GM12878 (cell line): Measurements from ENCODE around the gene SERPINI2. TPM values are rescaled to one million over a fixed set of nuclear protein-coding genes. Genes with fewer than 3 reads are reported as not detected.

Source experiments
- ATAC-seq: fragments of 200-7000 bp; cut with Tn5 transposase; 3 replicates; pipeline ENCODE4 v1.9.1; 2020; ENCODE audit warnings: mild to moderate bottlenecking, moderate library complexity
- BruUV-seq: library from RNA; stranded (reverse); fragments of 400-500 nt; replicated peaks from 2 replicates; lab custom pipeline; 2021; lab: Mats Ljungman, UMichigan
- CTCF ChIA-PET: fragments of 300-600 bp; sonication (Branson Sonifier 250); formaldehyde crosslinking; extraction: SDS; loops from one replicate; lab custom pipeline; 2021; ENCODE audit warnings: inconsistent platforms; lab: Yijun Ruan, JAX
- POLR2A ChIA-PET: fragments of 350-600 bp; formaldehyde crosslinking; extraction: SDS; loops from one replicate; lab custom pipeline; 2021; ENCODE audit warnings: inconsistent platforms; lab: Charles Lee
- RAD21 ChIA-PET: fragments of 300-600 bp; sonication (Branson Sonifier 250); formaldehyde crosslinking; loops from one replicate; lab custom pipeline; 2023; ENCODE audit warnings: antibody characterized with exemption; ENCODE audit not compliant: unreplicated experiment; lab: Charles Lee
- SMC1A ChIA-PET: fragments of 300-600 bp; sonication (Branson Sonifier 250); formaldehyde crosslinking; loops from one replicate; lab custom pipeline; 2023; ENCODE audit not compliant: unreplicated experiment, uncharacterized antibody; lab: Charles Lee
- DNase-seq: peaks from one replicate; pipeline ENCODE4 v3.0.0-alpha.2; 2011; ENCODE audit warnings: low read depth, low spot score
- FAIRE-seq: peaks from 3 replicates; lab custom pipeline; 2011; peaks lifted over from hg19 to GRCh38; lab: Jason Lieb, UNC
- H2AFZ ChIP-seq: 2 replicates; pipeline ENCODE4 v1.6.0; 2011; ENCODE audit warnings: low read depth, low read length, control low read depth; ENCODE audit not compliant: control insufficient read depth
- H3K27ac ChIP-seq: 2 replicates; pipeline ENCODE4 v1.5.1; 2011; ENCODE audit warnings: control low read depth; ENCODE audit not compliant: control insufficient read depth, insufficient read depth
- H3K27me3 ChIP-seq, 2 experiments: replicated peaks in 1 of 2; 2 replicates each; pipeline versions ENCODE4 v1.6.0 to v1.6.1; 2011; ENCODE audit warnings: low read length in 1 of 2; ENCODE audit not compliant: control insufficient read depth in 2 of 2, insufficient read depth in 2 of 2
- H3K36me3 ChIP-seq, 2 experiments: 2 replicates each; pipeline ENCODE4 v1.5.1; 2011; ENCODE audit warnings: low read length in 1 of 2; ENCODE audit not compliant: control insufficient read depth in 2 of 2, insufficient read depth in 2 of 2
- H3K4me1 ChIP-seq: 2 replicates; pipeline ENCODE4 v1.6.1; 2011; ENCODE audit warnings: mild to moderate bottlenecking, low read length, moderate library complexity, mixed read lengths; ENCODE audit not compliant: control insufficient read depth, insufficient read depth
- H3K4me2 ChIP-seq: 2 replicates; pipeline ENCODE4 v1.6.0; 2011; ENCODE audit warnings: control low read depth; ENCODE audit not compliant: control insufficient read depth, insufficient read depth
- H3K4me3 ChIP-seq: fragments of 200-600 bp; sonication (generic); 2 replicates; pipeline ENCODE4 v1.5.1; 2016
- H3K79me2 ChIP-seq: 2 replicates; pipeline ENCODE4 v1.6.0; 2011; ENCODE audit warnings: low read length; ENCODE audit not compliant: control insufficient read depth, insufficient read depth
- H3K9ac ChIP-seq: 2 replicates; pipeline ENCODE4 v1.8.0; 2011; ENCODE audit warnings: low read length, control low read depth, mixed read lengths; ENCODE audit not compliant: control insufficient read depth, insufficient read depth
- H3K9me3 ChIP-seq: replicated peaks from 3 replicates; pipeline ENCODE4 v1.5.1; 2011; ENCODE audit warnings: mild to moderate bottlenecking, low read length; ENCODE audit not compliant: control insufficient read depth, insufficient read depth
- H4K20me1 ChIP-seq: 2 replicates; pipeline ENCODE4 v1.6.0; 2011; ENCODE audit not compliant: control insufficient read depth, insufficient read depth
- EP300 ChIP-seq, 2 experiments: fragments of 150-350 bp in 1 of 2; IDR thresholded peaks; 2 replicates each; pipeline ENCODE4 v1.6.1; 2011 to 2012; ENCODE audit warnings: low read depth in 2 of 2, low read length in 2 of 2, borderline replicate concordance in 1 of 2, improper control_type of control experiment in 1 of 2, inconsistent platforms in 1 of 2; ENCODE audit not compliant: control insufficient read depth in 1 of 2
- MTA3 ChIP-seq: IDR thresholded peaks from 2 replicates; pipeline ENCODE4 v1.6.1; 2012; ENCODE audit warnings: low read length, inconsistent platforms, borderline replicate concordance
- NBN ChIP-seq: fragments of 450-650 bp; IDR thresholded peaks from 2 replicates; pipeline ENCODE4 v1.6.1; 2016
- STAT1 ChIP-seq: fragments of 450-650 bp; conservative IDR thresholded peaks from 2 replicates; pipeline ENCODE4 v1.6.1; 2014; ENCODE audit warnings: antibody characterized with exemption, mild to moderate bottlenecking
- TAF1 ChIP-seq: IDR thresholded peaks from 2 replicates; pipeline ENCODE4 v1.6.1; 2011; ENCODE audit warnings: mild to moderate bottlenecking, low read depth, low read length, borderline replicate concordance
- ZNF217 ChIP-seq: fragments of 450-650 bp; IDR thresholded peaks from 2 replicates; pipeline ENCODE4 v1.6.1; 2017; ENCODE audit warnings: antibody characterized with exemption, mild to moderate bottlenecking
- ZSCAN29 ChIP-seq: fragments of 450-650 bp; IDR thresholded peaks from 2 replicates; pipeline ENCODE4 v1.6.1; 2017; ENCODE audit warnings: mild to moderate bottlenecking, moderate library complexity
- WGBS: methylation state at CpG from one replicate; pipeline ENCODE4 v1.1.6; 2016; ENCODE audit warnings: low lambda C conversion rate; ENCODE audit not compliant: insufficient replicate concordance, insufficient coverage; ENCODE audit errors: missing lambda C conversion rate; 5-methylcytosine and 5-hydroxymethylcytosine counted together
- in situ Hi-C: fragments of 300-500 bp; cut with MboI; formaldehyde crosslinking; loops from 9 replicates; pipeline ENCODE4 v1.14.3; 2018; ENCODE audit warnings: mixed read lengths
- intact Hi-C: fragments of 100-400 bp; cut with micrococcal nuclease; formaldehyde crosslinking; loops from one replicate; pipeline ENCODE4 v1.14.2; 2022; ENCODE audit not compliant: unreplicated experiment
- polyA plus RNA-seq, 11 experiments: library from polyadenylated mRNA; depleted of rRNA in 4 of 11; unstranded in 6 of 11; stranded (reverse) in 5 of 11; fragments of >200 nt; fragmentation: Nextera tagmentation in 4 of 11; fragmentation: Illumina TruSeq in 1 of 11; extraction: Ambion mirVana in 4 of 11; extraction: Trizol in 1 of 11; gene quantifications; 1 replicate in 1 of 11; 2 replicates in 10 of 11; pipeline versions ENCODE4 v1.2.1 to v1.2.3, GENCODE V29; 2011 to 2016; ENCODE audit warnings: inconsistent platforms in 2 of 11, missing spikeins in 2 of 11, low read depth in 1 of 11
- total RNA-seq, 4 experiments: library from RNA; depleted of rRNA in 3 of 4; stranded (reverse); fragments of >200 nt in 3 of 4; fragmentation: Illumina TruSeq in 1 of 4; extraction: Trizol in 1 of 4; gene quantifications; 2 replicates each; pipeline versions ENCODE4 v1.2.1 to v1.2.3, GENCODE V29; 2013 to 2021
- TF ChIP-seq, protein P1 (sequence below): IDR thresholded peaks from 2 replicates; pipeline ENCODE4 v1.6.1; 2011; ENCODE audit warnings: borderline replicate concordance, low read depth, mild to moderate bottlenecking, moderate library complexity, mixed read lengths, low read length; ENCODE audit not compliant: insufficient read depth; ENCODE audit errors: extremely low read length
- TF ChIP-seq, protein P2 (sequence below): fragments of 450-650 bp; IDR thresholded peaks from 2 replicates; pipeline ENCODE4 v1.6.1; 2017; ENCODE audit warnings: mild to moderate bottlenecking, moderate library complexity

Gene SERPINI2
- total and polyA plus RNA-seq, 10 of the 15 experiments (the other 5 are each of a cell fraction or from before 2014, with no cell fraction given), result 0.33 TPM; not detected in 9

- ChIA-PET RAD21 (no interaction called here), CTCF (no interaction called here), SMC1A (no interaction called here), POLR2A (no interaction called here)
- in situ Hi-C loops (no loop called here), intact Hi-C loops (no loop called here)
- H2AFZ ChIP-seq, result no peak overlapping the region
- 0% methylated on average over 1 of the region's 1 CpG for WGBS
- no peak overlapping the region for H3K4me2 ChIP-seq
- no peak overlapping the region for H3K27ac ChIP-seq
- ATAC-seq (no peak), FAIRE-seq (no peak), DNase-seq (no peak)
- no TSS peak for BruUV-seq
- no peak overlapping the region for H3K9ac ChIP-seq
- H3K4me3 ChIP-seq, result no peak overlapping the region
- no peaks in the 10 kb centered on the region; a peak in 1 of 4 replicates for H3K27me3 ChIP-seq
- no peaks in the 10 kb centered on the region for H3K36me3 ChIP-seq
- H3K9me3 ChIP-seq, result no peaks in the 10 kb centered on the region
- H4K20me1 ChIP-seq, result no peaks in the 10 kb centered on the region
- H3K4me1 ChIP-seq, result no peaks in the 10 kb centered on the region
- H3K79me2 ChIP-seq, result no peaks in the 10 kb centered on the region
- TF ChIP-seq EP300 (IDR thresholded peaks at IDR 0.05; ENCODE audit: borderline replicate concordance in 1 of 2, control insufficient read depth in 1 of 2, low read depth in 2 of 2, low read length in 2 of 2) (no peak), STAT1 (no peak)
- TF ChIP-seq, protein P1, sequence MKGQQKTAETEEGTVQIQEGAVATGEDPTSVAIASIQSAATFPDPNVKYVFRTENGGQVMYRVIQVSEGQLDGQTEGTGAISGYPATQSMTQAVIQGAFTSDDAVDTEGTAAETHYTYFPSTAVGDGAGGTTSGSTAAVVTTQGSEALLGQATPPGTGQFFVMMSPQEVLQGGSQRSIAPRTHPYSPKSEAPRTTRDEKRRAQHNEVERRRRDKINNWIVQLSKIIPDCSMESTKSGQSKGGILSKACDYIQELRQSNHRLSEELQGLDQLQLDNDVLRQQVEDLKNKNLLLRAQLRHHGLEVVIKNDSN, result no peak
Measured at GRCh38 chr3:167451282-167451681, 22.6 kb downstream of the SERPINI2 start.

GRCh38 chr3:167450675-167451074, 23.2 kb downstream of the SERPINI2 start:
- no peak for FAIRE-seq
- Histone ChIP-seq H3K9ac (no peak overlapping the region), H3K27me3 (no peaks in the 10 kb centered on the region; a peak in 1 of 4 replicates), H3K27ac (no peak overlapping the region), H2AFZ (no peak overlapping the region), H3K4me3 (no peak overlapping the region), H3K79me2 (no peaks in the 10 kb centered on the region), H3K9me3 (no peaks in the 10 kb centered on the region), H3K4me1 (no peaks in the 10 kb centered on the region), H3K4me2 (no peak overlapping the region), H4K20me1 (no peaks in the 10 kb centered on the region), H3K36me3 (no peaks in the 10 kb centered on the region)
- BruUV-seq, result no TSS peak
- intact Hi-C loops (no loop called here), in situ Hi-C loops (no loop called here)
- no peak for DNase-seq
- ChIA-PET SMC1A (no interaction called here), RAD21 (no interaction called here), POLR2A (no interaction called here), CTCF (interaction anchor here (1.7 kb wide), 1 partner anchor 10 kb away, joined by 4 read pairs; no protein-coding TSS in a partner anchor)
- ATAC-seq, result no peak
- 18% methylated on average over 2 of the region's 2 CpGs for WGBS
- TF ChIP-seq MTA3, result no peak
- TF ChIP-seq TAF1, result no peak
- no peak for TF ChIP-seq NBN
- no peak for TF ChIP-seq ZSCAN29
- TF ChIP-seq, protein P2, sequence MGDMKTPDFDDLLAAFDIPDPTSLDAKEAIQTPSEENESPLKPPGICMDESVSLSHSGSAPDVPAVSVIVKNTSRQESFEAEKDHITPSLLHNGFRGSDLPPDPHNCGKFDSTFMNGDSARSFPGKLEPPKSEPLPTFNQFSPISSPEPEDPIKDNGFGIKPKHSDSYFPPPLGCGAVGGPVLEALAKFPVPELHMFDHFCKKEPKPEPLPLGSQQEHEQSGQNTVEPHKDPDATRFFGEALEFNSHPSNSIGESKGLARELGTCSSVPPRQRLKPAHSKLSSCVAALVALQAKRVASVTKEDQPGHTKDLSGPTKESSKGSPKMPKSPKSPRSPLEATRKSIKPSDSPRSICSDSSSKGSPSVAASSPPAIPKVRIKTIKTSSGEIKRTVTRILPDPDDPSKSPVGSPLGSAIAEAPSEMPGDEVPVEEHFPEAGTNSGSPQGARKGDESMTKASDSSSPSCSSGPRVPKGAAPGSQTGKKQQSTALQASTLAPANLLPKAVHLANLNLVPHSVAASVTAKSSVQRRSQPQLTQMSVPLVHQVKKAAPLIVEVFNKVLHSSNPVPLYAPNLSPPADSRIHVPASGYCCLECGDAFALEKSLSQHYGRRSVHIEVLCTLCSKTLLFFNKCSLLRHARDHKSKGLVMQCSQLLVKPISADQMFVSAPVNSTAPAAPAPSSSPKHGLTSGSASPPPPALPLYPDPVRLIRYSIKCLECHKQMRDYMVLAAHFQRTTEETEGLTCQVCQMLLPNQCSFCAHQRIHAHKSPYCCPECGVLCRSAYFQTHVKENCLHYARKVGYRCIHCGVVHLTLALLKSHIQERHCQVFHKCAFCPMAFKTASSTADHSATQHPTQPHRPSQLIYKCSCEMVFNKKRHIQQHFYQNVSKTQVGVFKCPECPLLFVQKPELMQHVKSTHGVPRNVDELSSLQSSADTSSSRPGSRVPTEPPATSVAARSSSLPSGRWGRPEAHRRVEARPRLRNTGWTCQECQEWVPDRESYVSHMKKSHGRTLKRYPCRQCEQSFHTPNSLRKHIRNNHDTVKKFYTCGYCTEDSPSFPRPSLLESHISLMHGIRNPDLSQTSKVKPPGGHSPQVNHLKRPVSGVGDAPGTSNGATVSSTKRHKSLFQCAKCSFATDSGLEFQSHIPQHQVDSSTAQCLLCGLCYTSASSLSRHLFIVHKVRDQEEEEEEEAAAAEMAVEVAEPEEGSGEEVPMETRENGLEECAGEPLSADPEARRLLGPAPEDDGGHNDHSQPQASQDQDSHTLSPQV, result no peak
- no peak for TF ChIP-seq ZNF217
